Neutrophil (primary cell): ENCODE measurements around the gene PKIG.

Experiments
- H3K27ac ChIP-seq: fragments of 200-600 bp; sonication (generic); 2 replicates; pipeline ENCODE4 v1.5.1; 2016; ENCODE audit warnings: mild to moderate bottlenecking, moderate library complexity
- H3K27me3 ChIP-seq: fragments of 200-600 bp; sonication (generic); 2 replicates; pipeline ENCODE4 v1.6.0; 2016; ENCODE audit warnings: mild to moderate bottlenecking
- H3K36me3 ChIP-seq: fragments of 200-600 bp; sonication (generic); 2 replicates; pipeline ENCODE4 v1.5.1; 2017
- H3K4me1 ChIP-seq, 2 experiments: fragments of 200-600 bp in 1 of 2; sonication (generic) in 1 of 2; 1 replicate in 1 of 2; 2 replicates in 1 of 2; pipeline versions ENCODE4 v1.5.1 to v1.6.1; 2013 to 2016; ENCODE audit warnings: low read depth in 1 of 2, low read length in 1 of 2, mild to moderate bottlenecking in 1 of 2, moderate library complexity in 1 of 2; ENCODE audit not compliant: control insufficient read depth in 1 of 2, insufficient read depth in 1 of 2
- H3K4me3 ChIP-seq, 2 experiments: fragments of 200-600 bp in 1 of 2; sonication (generic) in 1 of 2; 1 replicate in 1 of 2; 2 replicates in 1 of 2; pipeline ENCODE4 v1.5.1; 2013 to 2016; ENCODE audit warnings: low read depth in 1 of 2, low read length in 1 of 2, mild to moderate bottlenecking in 1 of 2, moderate library complexity in 1 of 2
- H3K9me3 ChIP-seq: fragments of 200-600 bp; sonication (generic); 2 replicates; pipeline ENCODE4 v1.5.1; 2016
- TF ChIP-seq, protein P1 (sequence below): fragments of 200-600 bp; sonication (generic); IDR thresholded peaks from 2 replicates; pipeline ENCODE4 v1.5.1; 2016; ENCODE audit warnings: antibody characterized with exemption

PKIG gene

GRCh38 chr20:44633872-44634600 is 51.7 kb downstream of the PKIG start:
- Histone ChIP-seq H3K4me3 (no peak overlapping the region), H3K27me3 (no peaks in the 10 kb centered on the region), H3K27ac (no peak overlapping the region), H3K4me1 (no peaks in the 10 kb centered on the region), H3K9me3 (no peaks in the 10 kb centered on the region), H3K36me3 (no peaks in the 10 kb centered on the region)
- TF ChIP-seq, protein P1, sequence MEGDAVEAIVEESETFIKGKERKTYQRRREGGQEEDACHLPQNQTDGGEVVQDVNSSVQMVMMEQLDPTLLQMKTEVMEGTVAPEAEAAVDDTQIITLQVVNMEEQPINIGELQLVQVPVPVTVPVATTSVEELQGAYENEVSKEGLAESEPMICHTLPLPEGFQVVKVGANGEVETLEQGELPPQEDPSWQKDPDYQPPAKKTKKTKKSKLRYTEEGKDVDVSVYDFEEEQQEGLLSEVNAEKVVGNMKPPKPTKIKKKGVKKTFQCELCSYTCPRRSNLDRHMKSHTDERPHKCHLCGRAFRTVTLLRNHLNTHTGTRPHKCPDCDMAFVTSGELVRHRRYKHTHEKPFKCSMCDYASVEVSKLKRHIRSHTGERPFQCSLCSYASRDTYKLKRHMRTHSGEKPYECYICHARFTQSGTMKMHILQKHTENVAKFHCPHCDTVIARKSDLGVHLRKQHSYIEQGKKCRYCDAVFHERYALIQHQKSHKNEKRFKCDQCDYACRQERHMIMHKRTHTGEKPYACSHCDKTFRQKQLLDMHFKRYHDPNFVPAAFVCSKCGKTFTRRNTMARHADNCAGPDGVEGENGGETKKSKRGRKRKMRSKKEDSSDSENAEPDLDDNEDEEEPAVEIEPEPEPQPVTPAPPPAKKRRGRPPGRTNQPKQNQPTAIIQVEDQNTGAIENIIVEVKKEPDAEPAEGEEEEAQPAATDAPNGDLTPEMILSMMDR, result no peak

DNA sequence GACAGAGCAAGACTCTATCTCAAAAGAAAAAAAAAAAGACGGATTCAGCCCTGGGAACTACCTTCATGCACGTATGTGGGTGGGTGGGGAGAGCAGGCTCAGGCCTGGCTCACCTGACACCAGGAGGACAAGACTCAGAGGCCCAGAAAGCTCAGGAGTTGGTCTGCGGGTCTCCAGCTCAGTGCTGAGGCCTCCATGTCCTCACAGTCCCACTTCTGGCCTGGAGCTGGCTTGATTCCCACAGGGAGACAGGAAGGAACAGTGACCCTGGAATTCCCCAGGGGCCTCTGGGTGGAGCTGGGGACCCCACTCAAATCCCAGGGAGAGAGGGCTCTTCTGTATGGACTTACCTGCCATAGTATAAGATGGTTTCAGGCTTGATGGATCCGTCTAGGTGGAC is 53.5 kb downstream of the PKIG start:
- Histone ChIP-seq H3K27ac (no peak overlapping the region), H3K4me1 (no peaks in the 10 kb centered on the region), H3K36me3 (no peaks in the 10 kb centered on the region), H3K27me3 (no peaks in the 10 kb centered on the region), H3K9me3 (no peaks in the 10 kb centered on the region), H3K4me3 (no peak overlapping the region)
- TF ChIP-seq, protein P1, result no peak

- TF ChIP-seq, protein P1, result no peak
- Histone ChIP-seq H3K27me3 (no peaks in the 10 kb centered on the region), H3K27ac (no peak overlapping the region), H3K9me3 (no peaks in the 10 kb centered on the region), H3K4me3 (no peak overlapping the region), H3K36me3 (no peaks in the 10 kb centered on the region), H3K4me1 (peaks cover 4 to 6% of the 10 kb centered on the region in 2 experiments)
These were observed 54.7 kb downstream of the PKIG start for GRCh38 chr20:44637042-44637441.

- TF ChIP-seq, protein P1, result no peak
These were observed 55.4 kb downstream of the PKIG start for GRCh38 chr20:44637522-44638372.

DNA sequence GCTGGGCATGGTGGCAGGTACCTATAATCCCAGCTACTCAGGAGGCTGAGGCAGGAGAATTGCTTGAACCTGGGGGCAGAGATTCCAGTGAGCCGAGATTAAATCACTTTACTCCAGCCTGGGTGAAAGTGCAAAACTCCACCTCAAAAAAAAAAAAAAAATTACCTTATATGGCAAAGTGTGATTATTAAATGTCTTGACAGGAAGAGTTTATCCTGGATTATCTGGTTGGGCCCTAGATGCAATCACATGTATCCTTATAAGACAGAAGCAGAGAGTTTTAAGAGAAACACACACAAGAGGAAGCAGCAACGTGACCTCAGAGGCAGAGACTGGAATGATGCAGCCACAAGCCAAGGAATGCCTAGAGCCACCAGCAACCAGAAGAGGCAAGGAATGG is 58.1 kb downstream of the PKIG start:
- H3K9me3 ChIP-seq, result no peaks in the 10 kb centered on the region

More at GRCh38 chr20:44637522-44638372, 55.4 kb downstream of the PKIG start:
- Histone ChIP-seq H3K27ac (no peak overlapping the region), H3K9me3 (no peaks in the 10 kb centered on the region), H3K4me3 (no peak overlapping the region), H3K4me1 (peaks cover 11 to 12% of the 10 kb centered on the region in 2 experiments), H3K36me3 (no peaks in the 10 kb centered on the region), H3K27me3 (no peaks in the 10 kb centered on the region)

More for the DNA sequence above, 58.1 kb downstream of the PKIG start:
- no peaks in the 10 kb centered on the region for H3K36me3 ChIP-seq
- no peak overlapping the region for H3K4me3 ChIP-seq
- H3K27me3 ChIP-seq, result no peaks in the 10 kb centered on the region
- H3K27ac ChIP-seq, result no peak overlapping the region
- peaks cover 28 to 33% of the 10 kb centered on the region in 2 experiments for H3K4me1 ChIP-seq
- TF ChIP-seq, protein P1, result no peak
